HCT116 (cell line): ENCODE data around the gene PDGFD. TPM values are rescaled to one million over a fixed set of nuclear protein-coding genes. Genes with fewer than 3 reads are reported as not detected.
A peak's percentile ranks its signal among the peaks of the same experiment; 100 is the strongest.

Experiments
- ATAC-seq: fragments of 200-7000 bp; cut with Tn5 transposase; 2 replicates; pipeline ENCODE4 v1.9.1; 2020; ENCODE audit warnings: mild to moderate bottlenecking, moderate library complexity
- BruUV-seq: library from RNA; stranded (reverse); fragments of 400-500 nt; replicated peaks from 2 replicates; lab custom pipeline; 2021; lab: Mats Ljungman, UMichigan
- CTCF ChIA-PET: fragments of 300-600 bp; sonication (Branson Sonifier 250); formaldehyde crosslinking; loops from one replicate; lab custom pipeline; 2021; ENCODE audit warnings: antibody characterized with exemption; lab: Charles Lee
- POLR2A ChIA-PET: fragments of 300-600, 350-600 bp; sonication (Branson Sonifier 250); formaldehyde crosslinking; loops from one replicate; lab custom pipeline; 2021; ENCODE audit warnings: antibody characterized with exemption; lab: Charles Lee
- RAD21 ChIA-PET, 2 experiments: fragments of 300-600 bp; sonication (Branson Sonifier 250); formaldehyde crosslinking; loops; one replicate each; lab custom pipeline; 2023; ENCODE audit warnings: low total read pairs in 2 of 2; ENCODE audit not compliant: uncharacterized antibody in 2 of 2, unreplicated experiment in 2 of 2, low non-redundant PET in 1 of 2; lab: Charles Lee
- DNase-seq: peaks from one replicate; pipeline ENCODE4 v3.0.0-alpha.2; 2010; ENCODE audit warnings: low read depth, low spot score
- H2AFZ ChIP-seq: fragments of 200-600 bp; shearing (Covaris generic), sonication (generic); 2 replicates; pipeline ENCODE4 v1.6.1; 2017; ENCODE audit warnings: low read depth, mixed run types, mixed read lengths, antibody characterized with exemption, low read length; ENCODE audit not compliant: poor library complexity, severe bottlenecking
- H3K27ac ChIP-seq: 2 replicates; pipeline ENCODE4 v1.5.1; 2012; ENCODE audit warnings: low read depth, low read length
- H3K27me3 ChIP-seq: fragments of 200-600 bp; sonication (generic); 2 replicates; pipeline ENCODE4 v1.6.1; 2016; ENCODE audit warnings: mixed run types, low read length, mixed read lengths; ENCODE audit not compliant: insufficient read depth
- H3K36me3 ChIP-seq, 2 experiments: fragments of 200-500 bp in 1 of 2; fragments of 200-600 bp in 1 of 2; sonication (Bioruptor generic) in 1 of 2; sonication (generic) in 1 of 2; 2 replicates each; pipeline versions ENCODE4 v1.5.1 to v1.6.1; 2014 to 2016; ENCODE audit warnings: low read length in 2 of 2, inconsistent platforms in 1 of 2, mixed read lengths in 1 of 2, mixed run types in 1 of 2; ENCODE audit not compliant: insufficient read depth in 2 of 2, control insufficient read depth in 1 of 2
- H3K4me1 ChIP-seq, 2 experiments: fragments of 200-600 bp in 1 of 2; sonication (generic) in 1 of 2; 2 replicates each; pipeline versions ENCODE4 v1.5.1 to v1.6.1; 2012 to 2017; ENCODE audit warnings: low read length in 2 of 2, inconsistent platforms in 1 of 2, mild to moderate bottlenecking in 1 of 2, mixed read lengths in 1 of 2, mixed run types in 1 of 2, moderate library complexity in 1 of 2; ENCODE audit not compliant: insufficient read depth in 2 of 2, control insufficient read depth in 1 of 2
- H3K4me2 ChIP-seq: fragments of 200-600 bp; sonication (generic); 2 replicates; pipeline ENCODE4 v1.6.1; 2017; ENCODE audit warnings: mixed run types, low read length, mixed read lengths
- H3K4me3 ChIP-seq, 2 experiments: fragments of 200-600 bp in 1 of 2; sonication (generic) in 1 of 2; replicated peaks in 1 of 2; 2 replicates each; pipeline ENCODE4 v1.5.1; 2011 to 2016; ENCODE audit warnings: low read length in 2 of 2, control low read depth in 1 of 2, low read depth in 1 of 2, mild to moderate bottlenecking in 1 of 2, mixed read lengths in 1 of 2, mixed run types in 1 of 2
- H3K79me2 ChIP-seq: fragments of 200-600 bp; sonication (generic); 2 replicates; pipeline ENCODE4 v1.6.1; 2017; ENCODE audit warnings: mild to moderate bottlenecking, mixed run types, low read length, moderate library complexity, mixed read lengths; ENCODE audit not compliant: insufficient read depth
- H3K9ac ChIP-seq: fragments of 200-600 bp; sonication (generic); 2 replicates; pipeline ENCODE4 v1.6.1; 2016; ENCODE audit warnings: low read length, mixed read lengths
- H3K9me2 ChIP-seq: fragments of 200-600 bp; sonication (generic), shearing (Covaris generic); 2 replicates; pipeline ENCODE4 v1.6.1; 2017; ENCODE audit warnings: mixed run types, mild to moderate bottlenecking, moderate library complexity; ENCODE audit not compliant: insufficient read depth
- H3K9me3 ChIP-seq, 2 experiments: fragments of 200-500 bp in 1 of 2; fragments of 200-600 bp in 1 of 2; sonication (Bioruptor generic) in 1 of 2; sonication (generic) in 1 of 2; 2 replicates each; pipeline ENCODE4 v1.6.1; 2014 to 2017; ENCODE audit warnings: low read length in 2 of 2, mixed read lengths in 2 of 2, inconsistent platforms in 1 of 2, low read depth in 1 of 2, mild to moderate bottlenecking in 1 of 2, mixed run types in 1 of 2, moderate library complexity in 1 of 2; ENCODE audit not compliant: control insufficient read depth in 1 of 2, insufficient read depth in 1 of 2
- H4K20me1 ChIP-seq: fragments of 200-600 bp; sonication (generic), shearing (Covaris generic); 2 replicates; pipeline ENCODE4 v1.6.1; 2017; ENCODE audit warnings: mixed run types, mild to moderate bottlenecking, moderate library complexity; ENCODE audit not compliant: insufficient read depth
- CBX3 ChIP-seq: IDR thresholded peaks from 2 replicates; pipeline ENCODE4 v1.6.1; 2012; ENCODE audit warnings: low read depth
- EGR1 ChIP-seq: IDR thresholded peaks from 2 replicates; pipeline ENCODE4 v1.6.1; 2012; ENCODE audit warnings: low read depth
- ELF1 ChIP-seq: IDR thresholded peaks from 2 replicates; pipeline ENCODE4 v1.6.1; 2012; ENCODE audit warnings: low read depth, borderline replicate concordance
- EZH2phosphoT487 ChIP-seq: fragments of 200-600 bp; IDR thresholded peaks from 2 replicates; pipeline ENCODE4 v1.6.1; 2018; ENCODE audit warnings: antibody characterized with exemption, borderline replicate concordance
- FOSL1 ChIP-seq: IDR thresholded peaks from 2 replicates; pipeline ENCODE4 v1.6.1; 2012; ENCODE audit warnings: low read depth
- JUND ChIP-seq: IDR thresholded peaks from 2 replicates; pipeline ENCODE4 v1.6.1; 2012
- POLR2A ChIP-seq: IDR thresholded peaks from 2 replicates; pipeline ENCODE4 v1.7.0; 2011; ENCODE audit warnings: borderline replicate concordance; ENCODE audit not compliant: insufficient read depth, insufficient read length; ENCODE audit errors: extremely low read depth
- REST ChIP-seq: IDR thresholded peaks from 2 replicates; pipeline ENCODE4 v1.6.1; 2012; ENCODE audit warnings: low read depth
- SIN3A ChIP-seq: IDR thresholded peaks from 2 replicates; pipeline ENCODE4 v1.6.1; 2012; ENCODE audit warnings: low read depth
- SP1 ChIP-seq: IDR thresholded peaks from 2 replicates; pipeline ENCODE4 v1.6.1; 2012; ENCODE audit warnings: low read depth
- TCF7L2 ChIP-seq: IDR thresholded peaks from 2 replicates; pipeline ENCODE4 v1.7.0; 2011; ENCODE audit warnings: borderline replicate concordance, inconsistent platforms; ENCODE audit not compliant: insufficient read depth, insufficient read length; ENCODE audit errors: extremely low read depth
- ZBTB33 ChIP-seq: IDR thresholded peaks from 2 replicates; pipeline ENCODE4 v1.6.1; 2011; ENCODE audit warnings: mild to moderate bottlenecking, low read length, moderate library complexity; ENCODE audit not compliant: insufficient replicate concordance; ENCODE audit errors: extremely low read depth
- ZFX ChIP-seq: fragments of 450-650 bp; IDR thresholded peaks from 2 replicates; pipeline ENCODE4 v1.6.1; 2017
- intact Hi-C: fragments of 100-400 bp; cut with micrococcal nuclease; formaldehyde crosslinking; loops from 2 replicates; pipeline ENCODE4 v1.10.0; 2022
- total RNA-seq: library from RNA; stranded (reverse); gene quantifications from one replicate; pipeline ENCODE4 v1.2.1, GENCODE V29; 2021; ENCODE audit not compliant: unreplicated experiment

The PDGFD gene
- total RNA-seq, 1 experiment from 2014 or later, result 0.34 TPM

- Histone ChIP-seq H3K4me1 (no peaks in the 10 kb centered on the region), H3K79me2 (no peaks in the 10 kb centered on the region), H3K27ac (no peak overlapping the region), H3K4me3 (no peak overlapping the region), H3K9me3 (no peaks in the 10 kb centered on the region), H2AFZ (peak overlapping the region; percentile 51), H3K9me2 (no peaks in the 10 kb centered on the region), H4K20me1 (no peaks in the 10 kb centered on the region), H3K36me3 (no peaks in the 10 kb centered on the region), H3K27me3 (no peaks in the 10 kb centered on the region), H3K9ac (no peak overlapping the region), H3K4me2 (no peak overlapping the region)
- TF ChIP-seq SIN3A (no peak), EZH2phosphoT487 (no peak), ZFX (no peak), ZBTB33 (no peak), ELF1 (no peak), REST (no peak), EGR1 (no peak), FOSL1 (no peak), SP1 (no peak), CBX3 (no peak), POLR2A (no peak), TCF7L2 (no peak), JUND (no peak)
- intact Hi-C loops, result no loop called here
- no TSS peak for BruUV-seq
- CTCF ChIA-PET, result no interaction called here
- RAD21 ChIA-PET, result no interaction called here
- ATAC-seq (peak; percentile 22; the same call in 1 of the 2 replicates), DNase-seq (no peak)
- POLR2A ChIA-PET, result no interaction called here
These were observed 43.3 kb downstream of the PDGFD start for GRCh38 chr11:104120493-104121137.
